GM19324 (cell line): Measurements from ENCODE around the gene OBSCN.

Source experiments
- ATAC-seq: cut with Tn5 transposase; IDR thresholded peaks from one replicate; pipeline ENCODE4 v1.9.1; 2021; ENCODE audit warnings: mild to moderate bottlenecking, moderate library complexity; ENCODE audit not compliant: unreplicated experiment, low FRiP score

The OBSCN gene

GRCh38 chr1:228350831-228351781, 143.3 kb downstream of the OBSCN start:
- ATAC-seq, result no peak

- ATAC-seq, result no peak
Measured at GRCh38 chr1:228351850-228352249, 144.0 kb downstream of the OBSCN start.

GRCh38 chr1:228352677-228353481, 145.0 kb downstream of the OBSCN start:
- ATAC-seq, result no peak

DNA sequence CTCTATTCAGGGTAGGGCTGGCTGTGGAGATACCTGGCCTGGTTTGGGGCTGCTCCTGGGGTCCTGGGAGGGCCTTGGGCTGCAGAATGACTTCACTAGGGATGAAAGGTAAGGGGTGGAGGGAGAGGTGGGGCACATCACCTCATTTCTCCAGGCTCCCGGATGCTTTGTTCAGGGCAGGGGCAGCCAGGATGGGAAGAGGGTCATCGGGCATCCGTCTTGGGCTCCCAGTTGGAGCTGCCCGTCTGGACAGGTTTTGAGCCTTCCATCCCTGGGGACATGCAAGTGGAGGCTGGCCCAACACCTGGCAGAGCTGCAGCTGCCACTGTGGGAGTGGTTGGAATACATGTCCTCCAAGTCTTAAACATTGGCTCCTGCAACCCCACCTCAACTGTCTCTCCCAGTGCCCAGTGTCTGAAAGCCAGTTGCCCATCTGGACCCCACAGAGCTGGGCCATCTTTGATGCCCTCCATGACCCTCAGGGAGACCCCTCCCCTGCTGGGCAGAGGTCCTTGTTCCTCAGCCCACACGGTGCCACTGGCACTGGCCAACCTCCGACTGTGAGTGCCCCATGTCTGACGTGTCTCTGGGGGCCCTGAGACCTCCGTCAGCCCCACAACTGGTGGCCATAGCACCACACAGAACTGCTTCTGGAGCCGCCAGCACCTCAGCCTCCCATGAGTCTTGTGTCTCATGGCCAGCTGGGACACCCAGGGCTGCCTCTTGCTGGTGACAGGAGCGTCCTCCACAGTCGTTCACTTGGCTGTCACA, 145.9 kb downstream of the OBSCN start:
- ATAC-seq, result no peak

- no peak for ATAC-seq
Measured at GRCh38 chr1:228354390-228355320, 146.8 kb downstream of the OBSCN start.

- no peak for ATAC-seq
Measured at GRCh38 chr1:228356897-228357680, 149.2 kb downstream of the OBSCN start.

DNA sequence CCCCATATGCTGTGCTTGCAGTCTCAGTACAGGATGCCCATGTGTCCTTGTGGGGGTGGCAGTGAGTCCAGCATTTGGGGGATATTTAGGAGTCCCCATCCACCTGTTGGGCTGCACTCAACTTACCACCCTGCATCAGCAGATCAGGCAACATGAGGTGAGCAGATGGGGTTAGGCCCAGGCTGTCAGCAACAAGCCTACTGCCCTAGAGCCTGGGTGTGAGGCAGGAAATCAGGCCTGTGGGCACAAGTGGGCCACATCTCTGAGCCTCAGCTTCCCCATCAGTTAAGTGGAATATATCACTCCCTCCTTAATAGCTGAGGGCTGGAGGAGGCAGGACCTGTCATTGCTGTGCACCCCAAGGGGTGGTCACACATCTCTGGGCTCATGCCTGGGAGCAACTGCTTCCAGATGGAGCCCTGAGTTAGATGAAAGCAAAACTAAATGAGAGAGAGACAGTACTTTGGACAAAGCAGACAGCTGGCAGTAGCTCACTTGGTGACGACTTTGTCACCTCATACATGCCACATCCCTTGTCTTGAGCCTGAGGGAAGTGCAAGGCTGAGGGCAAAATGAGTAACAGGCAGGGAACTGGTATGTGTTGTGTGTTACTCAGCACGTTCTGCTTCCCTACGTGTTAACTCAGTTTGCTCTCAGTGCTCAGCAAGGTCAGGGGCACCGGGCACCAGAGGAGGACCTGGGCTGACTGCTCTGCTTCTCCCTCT, 150.4 kb downstream of the OBSCN start:
- no peak for ATAC-seq

- ATAC-seq, result no peak
Measured at GRCh38 chr1:228358764-228359612, 151.1 kb downstream of the OBSCN start.

DNA sequence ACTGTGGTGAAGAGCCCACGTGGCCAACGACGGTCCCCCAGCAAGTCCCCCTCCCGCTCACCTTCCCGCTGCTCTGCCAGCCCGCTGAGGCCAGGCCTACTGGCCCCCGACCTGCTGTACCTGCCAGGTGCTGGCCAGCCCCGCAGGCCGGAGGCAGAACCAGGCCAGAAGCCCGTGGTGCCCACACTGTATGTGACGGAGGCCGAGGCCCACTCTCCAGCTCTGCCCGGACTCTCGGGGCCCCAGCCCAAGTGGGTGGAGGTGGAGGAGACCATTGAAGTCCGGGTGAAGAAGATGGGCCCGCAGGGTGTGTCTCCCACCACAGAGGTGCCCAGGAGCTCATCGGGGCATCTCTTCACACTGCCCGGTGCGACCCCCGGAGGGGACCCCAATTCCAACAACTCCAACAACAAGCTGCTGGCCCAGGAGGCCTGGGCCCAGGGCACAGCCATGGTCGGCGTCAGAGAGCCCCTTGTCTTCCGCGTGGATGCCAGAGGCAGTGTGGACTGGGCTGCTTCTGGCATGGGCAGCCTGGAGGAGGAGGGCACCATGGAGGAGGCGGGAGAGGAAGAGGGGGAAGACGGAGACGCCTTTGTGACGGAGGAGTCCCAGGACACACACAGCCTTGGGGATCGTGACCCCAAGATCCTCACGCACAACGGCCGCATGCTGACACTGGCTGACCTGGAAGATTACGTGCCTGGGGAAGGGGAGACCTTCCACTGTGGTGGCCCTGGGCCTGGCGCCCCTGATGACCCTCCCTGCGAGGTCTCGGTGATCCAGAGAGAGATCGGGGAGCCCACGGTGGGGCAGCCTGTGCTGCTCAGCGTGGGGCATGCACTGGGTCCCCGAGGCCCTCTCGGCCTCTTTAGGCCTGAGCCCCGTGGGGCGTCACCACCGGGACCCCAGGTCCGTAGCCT, 152.0 kb downstream of the OBSCN start:
- ATAC-seq, result no peak

- ATAC-seq, result no peak
Measured at GRCh38 chr1:228360533-228361313, 152.9 kb downstream of the OBSCN start.

- no peak for ATAC-seq
Measured at GRCh38 chr1:228361314-228362140, 153.7 kb downstream of the OBSCN start.

DNA sequence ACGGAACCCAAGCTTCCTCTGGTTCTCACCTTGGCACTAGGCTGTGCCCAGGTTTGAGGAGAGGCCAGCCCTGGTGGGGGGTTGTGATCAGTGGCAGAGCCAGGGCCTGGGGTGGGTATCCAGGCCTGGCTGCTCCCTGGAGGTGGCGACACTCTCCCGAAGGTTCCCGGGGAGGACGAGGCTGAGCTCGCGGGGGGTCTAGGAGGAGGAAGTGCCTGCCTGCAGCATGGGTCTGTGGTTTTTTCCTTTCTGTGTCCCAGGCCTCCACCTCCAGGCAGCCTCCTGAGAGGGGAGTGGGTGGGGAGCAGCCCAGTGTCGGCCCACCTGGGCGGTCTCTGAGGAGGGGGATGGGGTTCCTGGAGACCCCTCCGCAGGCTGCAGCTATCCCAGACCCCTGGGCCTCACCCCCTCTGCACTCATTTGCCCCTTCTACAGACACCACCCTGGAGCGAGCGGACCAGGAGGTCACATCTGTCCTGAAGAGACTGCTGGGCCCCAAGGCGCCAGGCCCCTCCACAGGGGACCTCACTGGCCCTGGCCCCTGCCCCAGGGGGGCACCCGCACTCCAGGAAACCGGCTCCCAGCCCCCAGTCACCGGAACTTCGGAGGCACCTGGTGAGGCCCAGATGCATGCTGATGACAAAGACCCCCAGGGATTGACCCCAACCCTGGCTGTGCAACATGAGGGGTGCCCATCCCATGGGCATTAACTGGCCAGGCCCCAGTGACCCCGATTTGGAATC, 154.5 kb downstream of the OBSCN start:
- no peak for ATAC-seq

- ATAC-seq, result no peak
Measured at GRCh38 chr1:228362884-228363450, 155.1 kb downstream of the OBSCN start.

- ATAC-seq, result no peak
Measured at GRCh38 chr1:228363686-228364067, 155.8 kb downstream of the OBSCN start.
